ENCODE results near the gene ATP11C.
A peak's percentile ranks its signal among the peaks of the same experiment; 100 is the strongest.
"Not testable (repeated sequence)": the region's sequence is repeated elsewhere in the genome, so short reads cannot be mapped to it uniquely, and the experiment has no call there.

Gene ATP11C

DNA sequence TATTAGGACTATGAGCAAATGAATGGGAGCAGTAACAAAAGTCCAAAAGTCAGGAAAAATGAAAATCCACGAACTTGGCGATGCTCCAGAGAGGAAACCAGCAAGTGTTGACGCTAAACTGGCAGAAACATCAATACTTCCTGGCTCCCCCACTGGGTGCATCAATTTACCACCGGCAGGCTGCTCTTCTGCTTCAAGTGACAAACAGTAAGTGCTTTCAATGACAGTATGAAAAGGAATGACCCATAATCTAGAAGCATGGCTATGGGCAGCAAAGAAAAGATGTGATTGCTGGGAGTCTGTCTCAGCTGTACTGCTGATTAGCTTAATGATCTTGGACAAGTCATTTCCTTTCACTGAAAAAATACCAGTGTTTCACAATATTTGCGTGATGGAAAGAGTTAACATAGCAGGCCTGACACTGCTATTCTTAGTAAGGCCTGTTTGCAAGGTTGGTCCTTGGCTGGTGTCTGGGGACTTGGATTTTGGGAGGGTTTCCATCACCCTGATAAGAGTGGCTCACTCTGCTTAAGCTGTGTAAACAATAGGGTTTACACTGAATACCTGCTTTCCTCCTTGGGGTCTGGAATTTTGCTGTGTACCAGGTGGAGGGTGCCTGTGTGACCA lies 8.7 kb downstream of the ATP11C start:
- DNase-seq = peak; percentile 2 to 8

DNA sequence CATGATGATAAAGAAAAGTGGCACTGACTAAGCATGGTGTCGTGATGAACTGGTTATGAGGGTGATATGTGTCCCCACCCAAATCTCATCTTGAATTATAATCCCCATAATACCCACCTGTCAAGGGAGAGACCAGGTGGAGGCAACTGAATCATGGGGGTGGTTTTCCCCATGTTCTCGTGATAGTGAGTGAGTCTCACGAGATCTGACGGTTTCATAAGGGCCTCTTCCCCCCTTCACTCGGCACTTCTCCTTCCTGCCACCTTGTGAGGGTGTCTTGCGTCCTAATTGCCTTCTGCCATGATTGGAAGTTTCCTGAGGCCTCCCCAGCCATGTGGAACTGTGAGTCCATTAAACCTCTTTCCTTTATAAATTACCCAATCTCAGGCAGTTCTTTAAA lies 11.7 kb downstream of the ATP11C start:
- DNase-seq = not testable (repeated sequence)

DNA sequence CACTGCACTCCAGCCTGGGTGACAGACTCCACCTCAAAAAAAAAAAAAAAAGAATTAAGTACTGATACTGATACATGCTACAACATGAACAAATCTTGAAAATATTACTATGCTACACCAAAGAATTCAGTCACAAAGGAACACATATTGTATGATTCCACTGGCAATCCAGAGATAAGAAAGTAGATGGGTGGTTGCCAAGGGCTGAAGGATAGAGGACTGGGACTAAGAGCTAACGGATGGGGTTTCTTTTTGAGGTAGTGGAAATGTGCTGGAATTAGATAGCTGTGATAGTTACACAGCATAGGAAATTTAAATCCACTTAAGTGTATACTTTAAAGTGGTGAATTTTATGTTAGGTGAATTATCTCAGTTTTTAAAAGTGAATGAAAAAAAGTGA lies 12.5 kb downstream of the ATP11C start:
- no peak for DNase-seq

DNA sequence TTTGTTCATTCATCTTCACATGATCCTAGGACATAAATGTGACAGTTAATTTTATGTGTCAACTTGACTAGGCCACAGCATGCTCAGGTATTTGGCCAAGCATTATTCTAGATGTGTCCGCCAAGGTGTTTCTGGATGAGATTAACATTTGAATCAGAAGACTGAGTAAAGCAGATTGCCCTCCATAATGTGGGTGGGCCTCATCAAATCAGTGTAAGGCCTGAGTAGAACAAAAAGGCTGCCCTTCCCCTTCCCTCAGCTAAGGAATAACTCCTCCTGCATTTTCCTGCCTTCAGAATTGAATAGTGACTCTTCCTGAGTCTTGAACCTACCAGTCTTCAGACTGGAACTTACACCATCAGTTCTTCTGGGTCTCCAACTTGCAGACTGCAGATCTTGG lies 18.4 kb downstream of the ATP11C start:
- no peak for DNase-seq

GRCh38 chrX:139909712-139910111 lies 23.1 kb downstream of the ATP11C start:
- peak in 1 of 2 donors; percentile 25 for DNase-seq

DNA sequence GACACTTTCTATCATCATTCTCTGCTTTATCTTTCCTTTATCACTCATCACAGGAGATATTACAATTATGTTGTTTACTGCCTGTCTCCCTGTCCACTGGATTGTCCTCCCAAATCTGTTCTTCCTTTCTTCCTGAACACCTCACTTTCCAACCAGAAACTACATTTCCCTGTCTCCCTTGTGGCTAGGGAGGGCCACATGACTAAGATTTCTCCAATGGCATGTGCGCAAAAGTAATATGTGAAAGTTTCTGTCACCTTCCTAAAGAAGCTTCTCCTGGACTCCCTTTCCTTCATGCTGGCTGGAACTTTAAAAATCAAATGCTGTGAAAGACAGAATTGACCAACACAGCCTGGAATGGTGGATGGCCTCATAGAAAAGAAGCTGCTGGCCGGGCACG lies 25.8 kb downstream of the ATP11C start:
- DNase-seq = no peak

DNA sequence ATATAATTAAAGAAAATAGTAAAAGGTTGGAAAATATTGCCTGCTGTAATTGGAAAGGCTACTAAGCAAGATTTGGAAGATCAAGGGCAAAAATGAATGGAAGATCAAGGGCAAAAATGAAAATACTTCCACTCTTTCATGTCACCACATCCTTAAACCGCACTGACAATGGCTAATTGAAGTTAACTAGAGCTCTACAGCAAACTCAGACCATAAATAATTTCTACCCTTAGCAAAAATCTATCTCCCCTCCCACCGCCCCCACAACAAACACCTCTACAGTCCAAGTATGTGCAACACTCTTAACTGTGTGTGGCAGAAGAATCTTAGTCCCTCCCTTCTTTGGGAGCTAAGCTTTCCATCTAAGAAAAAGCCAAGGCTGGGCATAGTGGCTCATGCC lies 27.1 kb downstream of the ATP11C start:
- no peak for DNase-seq

DNA sequence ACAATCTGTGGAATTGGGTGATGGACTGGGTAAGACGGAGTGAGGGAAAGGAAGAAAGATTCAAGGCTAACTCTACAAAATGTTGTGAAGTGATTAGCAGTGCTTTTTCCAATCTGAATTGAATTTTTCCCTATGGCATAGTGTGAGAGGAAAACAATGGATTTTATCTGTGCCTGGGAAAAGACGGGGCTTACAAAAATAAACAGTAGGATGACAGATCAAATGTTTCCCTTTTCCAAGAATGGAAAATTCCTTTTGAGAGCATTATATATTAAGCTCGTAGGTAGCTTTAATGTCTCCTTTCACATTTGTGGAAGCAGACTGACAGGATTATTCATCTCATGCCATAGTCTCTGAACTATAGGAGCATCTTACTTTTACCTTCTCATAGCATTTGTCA lies 27.8 kb downstream of the ATP11C start:
- DNase-seq = no peak

DNA sequence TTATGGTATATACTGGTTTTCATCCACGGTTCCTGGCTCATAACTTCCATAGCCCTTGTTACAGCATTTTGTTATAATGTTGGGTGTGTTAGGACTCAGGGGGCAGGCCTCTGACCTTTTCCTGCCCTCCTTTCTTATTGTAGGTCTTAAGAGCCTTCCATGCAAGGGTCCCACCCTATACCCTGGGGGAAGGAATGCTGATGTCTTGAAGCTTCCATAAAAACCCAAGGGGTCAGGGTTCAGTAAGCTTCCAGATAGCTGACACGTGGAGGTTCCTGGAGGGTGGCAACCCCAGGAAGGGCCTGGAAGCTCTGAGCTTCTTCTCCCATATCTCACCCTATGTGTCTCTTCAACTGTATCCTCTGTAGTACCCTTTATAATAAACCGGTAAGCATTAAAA lies 29.6 kb downstream of the ATP11C start:
- no peak for DNase-seq

GRCh38 chrX:139902559-139902958 lies 30.3 kb downstream of the ATP11C start:
- DNase-seq = no peak

DNA sequence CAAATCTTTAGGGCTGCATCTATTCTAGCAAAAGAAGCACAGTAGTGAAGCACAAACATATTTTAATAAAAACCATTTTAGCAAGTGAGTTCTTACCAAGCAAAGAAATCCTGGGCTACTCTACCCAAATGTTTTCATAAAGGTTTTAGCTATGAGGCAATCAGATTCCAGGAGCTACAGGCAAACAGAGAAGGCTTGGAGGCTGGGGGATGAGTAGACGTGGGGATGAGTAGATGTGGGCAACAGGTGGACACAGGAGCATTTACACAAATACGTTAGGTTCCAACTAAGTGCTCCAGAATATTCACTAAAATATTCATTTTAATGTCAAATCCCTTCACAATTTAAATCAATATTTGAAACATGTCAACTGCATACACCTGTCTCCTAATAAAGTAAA lies 34.5 kb downstream of the ATP11C start:
- DNase-seq = no peak

- no peak for DNase-seq
Observed at GRCh38 chrX:139892512-139892911, 40.3 kb downstream of the ATP11C start.

GRCh38 chrX:139890991-139891700 lies 41.7 kb downstream of the ATP11C start:
- peak; percentile 4 to 21 for DNase-seq

GRCh38 chrX:139889760-139890159 lies 43.1 kb downstream of the ATP11C start:
- no peak for DNase-seq

DNA sequence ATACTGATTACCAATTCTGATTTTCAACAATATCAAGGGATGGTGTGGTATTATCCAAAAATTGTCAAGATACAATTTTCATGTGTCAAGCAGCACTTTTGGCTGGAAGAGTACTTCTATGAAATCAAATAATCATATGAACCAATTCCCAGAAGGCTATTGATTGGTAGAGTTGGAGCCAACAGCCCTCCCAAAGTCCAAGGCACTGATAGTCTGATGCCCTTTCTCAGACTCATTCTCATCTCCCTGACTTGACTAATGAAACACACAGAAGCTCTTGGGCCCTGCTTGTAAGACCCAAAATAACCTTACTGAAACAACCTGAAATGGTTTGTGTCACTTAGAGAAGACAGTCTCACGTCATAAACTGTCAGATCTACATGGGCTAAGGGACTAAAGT lies 48.9 kb downstream of the ATP11C start:
- DNase-seq = no peak

GRCh38 chrX:139882299-139882698 lies 50.6 kb downstream of the ATP11C start:
- DNase-seq = no peak

GRCh38 chrX:139881572-139881971 lies 51.3 kb downstream of the ATP11C start:
- DNase-seq = no peak

DNA sequence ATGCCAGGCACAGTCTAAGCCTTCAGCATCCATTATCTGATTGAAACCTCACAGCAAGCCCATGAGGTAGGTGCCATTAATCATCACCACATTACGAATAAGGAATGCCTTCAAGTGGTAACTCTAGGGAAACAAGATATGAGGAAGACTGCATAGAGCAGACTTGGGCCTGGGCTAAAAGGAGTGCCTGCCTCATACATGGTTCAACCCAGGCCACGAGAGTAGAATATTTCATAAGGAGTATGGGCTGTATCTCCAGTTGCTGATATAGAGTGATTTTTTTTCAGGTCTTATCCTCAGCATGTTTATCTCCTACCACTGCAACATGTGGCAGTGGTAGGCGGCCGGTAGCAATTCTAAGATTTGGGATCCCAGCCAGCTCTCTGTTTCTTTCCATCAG lies 51.7 kb downstream of the ATP11C start:
- DNase-seq = no peak

DNA sequence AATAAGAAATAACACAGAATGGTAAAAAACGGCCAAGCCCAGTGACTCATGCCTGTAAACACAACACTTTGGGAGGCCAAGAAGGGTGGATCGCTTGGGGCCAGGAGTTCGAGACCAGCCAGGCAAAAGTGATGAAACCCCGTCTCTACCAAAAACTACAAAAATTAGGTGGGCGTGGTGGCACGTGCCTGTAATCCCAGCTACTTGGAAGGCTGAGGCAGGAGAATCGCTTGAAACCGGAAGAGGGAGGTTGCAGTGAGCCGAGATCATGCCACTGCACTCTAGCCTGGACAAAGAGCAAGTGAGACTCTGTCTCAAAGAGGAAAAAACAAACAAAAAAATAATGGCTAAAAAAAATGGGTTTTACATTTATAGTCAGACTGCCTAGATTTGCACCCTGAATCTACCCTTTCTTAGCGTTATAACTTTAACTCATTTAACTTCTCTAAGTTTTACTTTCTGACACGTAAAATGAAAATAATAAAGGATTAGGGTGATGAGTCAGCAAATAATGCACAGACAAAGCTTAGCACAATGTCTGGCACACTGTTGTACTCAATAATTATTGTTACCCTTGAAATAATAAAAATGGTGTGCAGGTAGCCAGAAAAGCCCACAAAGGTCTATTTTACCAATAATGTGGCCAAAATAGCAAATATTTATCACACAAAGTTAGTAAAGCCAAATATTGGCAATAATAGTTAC lies 55.0 kb downstream of the ATP11C start:
- DNase-seq = no peak

- no peak for DNase-seq
Observed at GRCh38 chrX:139875841-139876240, 57.0 kb downstream of the ATP11C start.

DNA sequence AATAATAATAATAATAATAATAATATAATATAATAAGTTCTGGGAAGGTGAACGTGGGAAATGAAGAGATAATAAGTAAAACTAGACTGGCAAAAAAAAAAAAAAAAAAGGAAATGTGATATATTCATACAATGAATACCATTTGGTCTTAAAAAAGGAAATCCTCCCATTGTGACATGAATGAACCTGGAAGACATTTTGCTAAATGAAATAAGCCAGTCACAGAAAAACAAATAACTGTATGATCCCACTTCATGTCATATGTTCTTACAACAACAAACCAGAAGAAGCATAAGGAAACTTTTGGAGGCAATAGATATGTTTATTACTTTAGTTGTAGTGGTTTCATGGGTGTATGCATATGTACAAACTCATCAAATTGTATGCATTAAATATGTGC lies 63.1 kb downstream of the ATP11C start:
- no peak for DNase-seq

DNA sequence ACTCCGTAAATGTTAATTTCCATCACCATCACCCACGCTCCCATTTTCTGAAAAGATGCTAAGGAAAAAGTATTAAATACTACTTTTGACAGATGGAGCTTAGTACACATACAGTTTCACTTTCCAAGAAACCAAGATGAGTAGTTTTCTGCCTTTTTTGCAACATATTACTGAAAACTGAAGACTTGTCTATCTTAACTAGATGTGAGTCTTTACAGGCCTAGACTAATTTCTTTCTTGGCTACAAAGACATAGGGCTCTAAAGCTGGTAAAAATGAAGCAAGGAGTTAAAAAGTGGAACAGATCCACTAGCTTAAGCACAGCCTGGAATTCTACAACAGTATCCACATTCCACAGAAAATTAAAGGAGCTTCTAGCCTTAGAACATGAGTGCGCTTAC lies 68.2 kb downstream of the ATP11C start:
- DNase-seq = no peak

DNA sequence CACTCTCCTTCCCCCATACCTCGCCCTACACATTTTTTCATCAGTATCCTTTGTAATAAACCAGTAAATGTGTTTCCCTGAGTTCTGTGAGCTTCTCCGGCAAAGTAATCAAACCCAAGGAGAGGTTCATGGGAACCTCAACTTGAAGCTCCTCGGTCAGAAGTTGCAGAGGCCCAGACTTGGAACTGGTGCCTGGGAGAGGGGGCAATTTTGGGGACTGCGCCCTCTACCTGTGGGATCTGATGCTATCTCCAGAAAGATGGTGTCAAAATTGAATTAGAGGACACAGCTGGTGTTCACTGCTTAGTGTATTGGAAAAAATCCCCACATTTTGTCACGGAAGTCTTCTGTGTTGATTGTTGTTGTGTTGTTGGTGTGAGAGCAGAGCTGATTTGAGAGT lies 70.6 kb downstream of the ATP11C start:
- DNase-seq = no peak

GRCh38 chrX:139856826-139857225 lies 76.0 kb downstream of the ATP11C start:
- DNase-seq = not testable (repeated sequence)
